AG09309 (cell line): Measurements from ENCODE around the gene ANKRD13D.

Source experiments
- DNase-seq: peaks from one replicate; pipeline ENCODE4 v3.0.0-alpha.2; 2010; ENCODE audit warnings: low read depth
- H3K4me3 ChIP-seq: 2 replicates; pipeline ENCODE4 v1.5.1; 2011; ENCODE audit warnings: mild to moderate bottlenecking, low read depth, low read length, moderate library complexity; ENCODE audit not compliant: control insufficient read depth
- TF ChIP-seq, protein P1 (sequence below): IDR thresholded peaks from 2 replicates; pipeline ENCODE4 v1.5.1; 2011; ENCODE audit warnings: mild to moderate bottlenecking, low read depth, low read length, inconsistent platforms; ENCODE audit not compliant: insufficient read depth, control insufficient read depth; ENCODE audit errors: missing control alignments

The ANKRD13D gene

DNA sequence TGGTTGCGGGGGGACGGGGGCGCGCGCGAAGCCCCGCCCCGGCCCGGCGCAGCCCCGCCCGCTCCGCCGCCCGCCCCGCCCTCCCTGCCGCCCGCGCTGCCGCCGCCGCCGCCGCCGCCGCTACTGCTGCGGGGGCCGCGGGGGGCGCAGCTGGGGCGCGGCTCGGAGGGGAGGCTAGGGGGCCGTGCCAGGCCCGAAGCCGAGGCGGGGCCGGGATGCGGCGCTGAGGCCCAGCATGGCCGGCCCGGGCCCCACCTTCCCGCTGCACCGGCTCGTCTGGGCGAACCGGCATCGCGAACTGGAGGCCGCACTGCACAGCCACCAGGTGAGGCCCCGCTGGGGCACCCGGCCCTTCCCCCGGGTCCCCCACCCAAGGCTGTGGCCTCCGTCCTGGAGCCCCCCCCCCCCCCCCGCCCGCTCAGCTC is at the start of gene ANKRD13D:
ANKRD13D (plus strand) TSS at position 78 of the 425 bp plus-strand sequence; CDS start at position 236, 158 bp downstream.
- no peak for DNase-seq
- H3K4me3 ChIP-seq, result peak within 1 kb of the TSS; percentile 88
- TF ChIP-seq, protein P1, sequence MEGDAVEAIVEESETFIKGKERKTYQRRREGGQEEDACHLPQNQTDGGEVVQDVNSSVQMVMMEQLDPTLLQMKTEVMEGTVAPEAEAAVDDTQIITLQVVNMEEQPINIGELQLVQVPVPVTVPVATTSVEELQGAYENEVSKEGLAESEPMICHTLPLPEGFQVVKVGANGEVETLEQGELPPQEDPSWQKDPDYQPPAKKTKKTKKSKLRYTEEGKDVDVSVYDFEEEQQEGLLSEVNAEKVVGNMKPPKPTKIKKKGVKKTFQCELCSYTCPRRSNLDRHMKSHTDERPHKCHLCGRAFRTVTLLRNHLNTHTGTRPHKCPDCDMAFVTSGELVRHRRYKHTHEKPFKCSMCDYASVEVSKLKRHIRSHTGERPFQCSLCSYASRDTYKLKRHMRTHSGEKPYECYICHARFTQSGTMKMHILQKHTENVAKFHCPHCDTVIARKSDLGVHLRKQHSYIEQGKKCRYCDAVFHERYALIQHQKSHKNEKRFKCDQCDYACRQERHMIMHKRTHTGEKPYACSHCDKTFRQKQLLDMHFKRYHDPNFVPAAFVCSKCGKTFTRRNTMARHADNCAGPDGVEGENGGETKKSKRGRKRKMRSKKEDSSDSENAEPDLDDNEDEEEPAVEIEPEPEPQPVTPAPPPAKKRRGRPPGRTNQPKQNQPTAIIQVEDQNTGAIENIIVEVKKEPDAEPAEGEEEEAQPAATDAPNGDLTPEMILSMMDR, result no peak

DNA sequence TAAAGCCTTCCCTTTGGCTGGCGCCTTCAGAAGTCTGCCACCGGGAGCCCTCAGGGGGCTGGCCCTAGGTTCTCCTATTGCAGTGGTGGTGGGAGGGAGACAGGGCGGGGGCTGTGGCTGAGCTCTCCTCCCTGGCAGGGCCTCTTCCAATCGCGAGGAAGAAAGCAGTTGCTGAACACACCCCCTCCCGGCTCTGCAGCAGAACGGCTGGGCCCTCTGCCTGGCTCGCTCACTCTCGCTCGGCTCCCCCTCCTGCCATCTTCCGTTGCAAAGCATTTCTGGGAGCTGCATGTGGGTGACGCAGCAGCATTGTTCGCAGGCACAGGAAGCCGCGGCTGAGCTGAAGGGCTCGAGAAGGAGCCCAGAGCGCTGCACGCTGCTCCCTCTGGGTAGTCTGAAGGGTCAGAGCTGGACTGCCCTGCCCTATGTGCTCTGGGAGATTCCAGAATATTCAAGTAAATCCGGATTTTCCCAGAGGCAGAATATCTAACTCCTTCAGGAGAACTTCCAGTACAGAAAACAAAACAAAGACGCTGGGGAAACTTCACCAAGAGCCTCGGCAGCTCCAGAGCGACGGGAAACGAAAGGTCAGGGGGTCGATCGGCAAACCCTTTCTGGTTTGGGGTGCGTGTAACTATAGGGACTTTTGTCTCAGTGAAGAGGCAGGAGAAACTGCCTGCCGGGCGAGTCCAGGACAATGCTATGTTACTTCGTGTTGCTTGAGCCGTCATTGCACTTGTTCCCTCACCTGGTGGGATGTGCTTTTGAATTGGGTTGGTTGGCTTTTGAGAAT is 49.1 kb upstream of the ANKRD13D start:
- peak overlapping the region; percentile 76 for H3K4me3 ChIP-seq
- TF ChIP-seq, protein P1, result no peak
- DNase-seq, result peak; percentile 96

GRCh38 chr11:67240576-67241389 is 48.3 kb upstream of the ANKRD13D start:
- peak; percentile 37 for DNase-seq
- H3K4me3 ChIP-seq, result peak overlapping the region; percentile 76
- TF ChIP-seq, protein P1, result no peak

DNA sequence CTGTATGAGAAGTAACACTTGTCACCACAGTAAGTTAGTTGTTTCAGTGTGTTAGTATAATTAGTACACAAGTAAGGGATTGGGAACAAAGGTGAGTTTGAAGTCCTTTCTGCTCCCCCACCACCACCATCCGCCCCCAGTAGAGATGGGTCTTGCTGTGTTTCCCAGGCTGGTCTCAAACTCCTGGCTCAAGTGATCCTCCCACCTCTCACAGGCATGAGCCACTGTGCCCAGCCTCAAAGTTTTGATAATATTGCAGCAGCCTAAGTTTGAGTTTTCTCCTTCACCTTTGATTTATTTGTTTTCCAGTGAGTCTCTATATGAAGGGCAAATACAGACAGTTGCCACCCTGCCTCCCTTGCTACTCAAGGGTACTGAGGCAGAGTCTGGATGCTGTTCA is 46.6 kb upstream of the ANKRD13D start:
- TF ChIP-seq, protein P1, result no peak
- no peak for DNase-seq
- H3K4me3 ChIP-seq, result no peak overlapping the region

- TF ChIP-seq, protein P1, result no peak
- no peak for DNase-seq
- no peak overlapping the region for H3K4me3 ChIP-seq
Measured at GRCh38 chr11:67243051-67243450, 46.1 kb upstream of the ANKRD13D start.

- TF ChIP-seq, protein P1, result no peak
- no peak for DNase-seq
- H3K4me3 ChIP-seq, result no peak overlapping the region
Measured at GRCh38 chr11:67245046-67245445, 44.1 kb upstream of the ANKRD13D start.
